IPS DF 19.7 (cell line): Measurements from ENCODE around the gene PAK1.

ENCODE experiments used
- DNase-seq: peaks from one replicate; pipeline ENCODE4 v3.0.0-alpha.2; 2013; ENCODE audit warnings: low read depth, low spot score

The PAK1 gene

DNA sequence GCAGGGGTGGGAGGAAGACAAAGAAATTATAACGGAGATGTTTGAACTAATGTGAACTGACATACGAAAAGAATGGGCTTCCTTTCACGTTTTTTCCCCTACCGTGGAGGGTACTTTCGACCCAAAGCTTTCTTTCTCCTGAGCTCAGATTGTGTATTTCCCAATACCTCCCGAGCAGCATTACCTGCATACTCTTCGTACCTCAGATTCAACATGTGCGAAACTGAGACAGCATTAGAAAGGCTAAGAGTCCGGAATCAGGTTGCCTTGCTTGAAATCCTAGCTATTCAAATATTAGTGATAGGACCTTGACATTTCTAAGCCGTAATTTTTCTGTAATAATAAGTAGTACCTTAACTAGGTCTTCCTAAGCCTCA, 778 bp upstream of the PAK1 start:
- DNase-seq: no peak

DNA sequence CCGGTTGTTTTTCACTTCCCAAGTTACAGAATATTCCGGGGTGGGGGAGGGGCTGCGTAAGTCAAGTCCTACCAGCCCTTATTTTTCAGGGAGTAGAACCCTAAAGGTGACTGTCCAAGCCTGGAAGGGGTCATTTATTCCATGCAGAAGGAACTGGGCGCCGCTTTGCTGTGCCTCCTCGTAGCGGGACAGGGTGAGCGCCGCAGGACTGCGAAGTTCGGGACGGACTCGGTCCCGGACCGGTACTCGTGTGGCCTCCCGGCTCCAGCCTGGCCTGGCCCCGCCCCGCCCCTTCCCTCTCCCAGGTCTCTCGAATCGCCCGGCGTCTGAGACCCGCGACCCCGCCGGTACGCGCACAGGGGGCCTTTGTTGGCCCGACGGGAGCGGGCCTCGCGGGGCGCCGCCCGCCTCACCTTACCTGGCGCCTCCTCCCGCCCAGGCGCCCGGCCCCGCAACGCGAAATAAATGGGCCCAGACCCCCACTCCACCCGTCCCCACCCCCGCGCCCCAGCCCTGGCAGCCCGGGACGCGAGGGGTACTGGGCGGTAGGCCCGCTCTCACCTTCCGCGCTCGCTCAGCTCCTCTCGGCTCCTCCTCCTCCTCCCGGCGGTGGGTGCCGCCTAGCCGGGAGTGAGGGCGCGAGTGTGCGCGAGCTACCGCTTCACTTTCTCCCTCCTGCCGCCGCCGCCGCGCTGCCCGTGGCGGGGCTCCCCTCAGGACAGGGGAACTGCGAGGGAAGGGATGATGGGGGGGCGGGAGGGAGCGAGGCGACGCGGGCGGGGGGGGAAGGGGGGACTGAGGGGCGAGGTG, 698 bp downstream of the PAK1 start:
- no peak for DNase-seq

DNA sequence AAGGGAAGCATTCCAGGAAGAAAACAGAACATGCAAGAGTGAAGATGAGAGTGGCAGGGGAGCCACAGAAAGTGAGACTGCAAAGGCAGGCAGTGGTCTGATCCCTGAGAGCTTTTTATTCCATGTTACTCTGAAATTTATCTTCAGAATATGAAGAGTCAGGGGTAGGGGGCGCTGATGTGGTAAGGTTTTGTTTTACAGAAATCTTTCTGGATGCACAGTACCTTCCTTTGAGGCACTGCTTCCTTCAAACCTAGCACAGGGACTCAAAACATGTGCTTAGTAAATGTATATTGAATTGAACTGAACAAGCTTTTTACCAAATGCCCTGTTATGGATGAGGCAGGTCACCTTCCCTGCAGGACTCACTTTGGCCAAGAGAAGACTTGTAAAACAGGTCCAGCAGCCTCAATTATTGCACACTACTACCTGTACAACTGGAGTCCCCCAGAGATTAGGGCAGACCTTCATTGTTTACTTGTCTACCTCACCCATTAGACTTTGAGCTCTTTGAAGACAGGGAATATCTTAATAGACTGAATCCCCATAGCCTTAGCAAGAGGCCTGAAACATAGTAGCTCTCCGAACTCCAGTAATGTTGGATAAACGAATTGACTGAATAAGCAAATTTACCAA, 2.2 kb downstream of the PAK1 start:
- no peak for DNase-seq

DNA sequence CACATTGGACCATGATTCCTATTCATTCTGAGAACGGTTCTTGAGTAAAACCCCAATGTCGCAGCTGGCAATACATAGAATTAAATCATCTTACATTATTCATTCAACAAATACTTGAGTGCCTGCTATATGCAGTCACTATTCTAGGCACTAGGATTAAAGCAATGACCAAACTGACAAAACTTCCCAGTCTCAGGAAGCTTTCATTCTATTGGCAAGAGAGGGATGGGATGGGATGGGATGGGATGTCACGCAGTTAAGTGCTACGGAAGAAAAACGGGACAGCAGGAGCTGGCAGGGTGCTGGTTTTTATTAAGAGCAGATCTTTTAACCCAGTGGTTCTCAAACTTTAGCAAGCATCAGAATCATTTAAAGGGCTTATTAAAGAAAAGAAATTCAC, 2.9 kb downstream of the PAK1 start:
- no peak for DNase-seq

DNA sequence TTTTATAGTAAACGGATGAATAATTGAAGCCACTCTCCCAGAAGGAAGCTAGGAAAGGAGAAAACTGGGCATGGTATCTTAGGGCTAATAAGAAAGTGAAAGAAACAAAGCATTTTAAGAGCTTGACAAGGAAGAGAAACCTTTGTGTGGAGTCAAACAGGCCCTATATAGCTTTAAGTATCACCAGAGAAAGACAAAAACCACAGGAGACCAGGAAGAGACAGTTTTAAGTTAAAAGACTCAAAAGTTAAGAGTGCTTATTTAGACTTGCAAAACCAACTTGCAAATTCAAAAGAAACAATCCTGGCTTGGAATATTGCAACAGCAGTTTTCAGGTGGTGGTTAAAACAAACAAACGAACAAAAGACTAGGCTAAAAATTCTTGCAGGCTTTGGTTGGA, 3.4 kb downstream of the PAK1 start:
- DNase-seq: peak; percentile 78

DNA sequence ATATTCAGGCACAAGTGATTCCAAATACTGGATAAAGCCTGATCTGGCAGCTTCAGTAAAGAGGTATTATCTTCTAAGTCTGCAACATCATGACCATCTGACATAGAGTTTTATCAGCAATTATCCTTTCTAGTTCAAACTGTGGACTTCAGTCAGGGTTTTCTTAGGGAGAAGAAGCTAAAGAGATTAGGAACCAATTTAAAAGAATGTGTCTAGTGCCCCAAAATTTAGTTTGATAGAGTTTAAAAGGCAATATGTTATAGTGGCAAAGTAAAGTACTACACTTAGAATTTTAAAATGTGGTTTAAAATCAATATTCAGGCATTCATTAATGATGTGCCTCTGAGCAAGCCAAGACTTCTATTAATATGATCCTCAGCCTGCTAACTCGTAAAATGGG, 5.4 kb downstream of the PAK1 start:
- DNase-seq: no peak

DNA sequence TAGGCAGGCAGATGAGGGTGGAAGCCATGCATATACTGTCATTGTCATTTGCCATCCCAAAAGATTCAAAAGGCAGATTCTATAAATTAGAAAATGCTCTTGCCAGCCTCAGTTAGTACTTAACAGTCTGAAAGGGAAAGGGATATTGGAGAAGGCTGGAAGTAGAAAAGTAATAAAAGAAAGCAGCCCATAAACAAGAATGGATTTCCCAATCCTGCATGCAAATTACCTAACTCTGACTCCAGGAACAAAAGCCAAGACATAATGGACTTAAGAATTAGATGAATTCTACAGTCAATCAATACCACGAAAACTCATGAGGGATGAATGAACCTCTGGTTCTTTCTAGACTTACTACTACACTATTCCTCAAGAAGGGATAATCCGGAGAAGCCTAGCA, 5.9 kb downstream of the PAK1 start:
- DNase-seq: no peak

DNA sequence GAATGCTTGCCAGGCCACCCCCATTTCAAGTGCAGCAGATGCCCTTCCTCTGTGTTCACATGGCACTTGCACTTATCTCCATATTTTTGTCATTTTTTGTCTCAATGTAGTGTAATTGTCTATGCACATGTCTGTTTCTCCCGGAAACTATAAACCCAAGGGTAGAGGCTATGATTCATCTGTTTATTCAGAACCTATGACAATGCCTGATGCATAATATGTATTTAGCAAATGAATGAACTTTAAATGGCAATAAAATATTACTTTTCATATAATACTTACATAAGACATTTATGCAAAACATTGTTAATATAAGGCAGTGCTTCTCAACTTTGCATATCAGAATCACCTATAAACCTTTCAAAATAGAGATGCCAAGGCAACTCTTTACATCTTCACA, 6.7 kb downstream of the PAK1 start:
- DNase-seq: no peak

DNA sequence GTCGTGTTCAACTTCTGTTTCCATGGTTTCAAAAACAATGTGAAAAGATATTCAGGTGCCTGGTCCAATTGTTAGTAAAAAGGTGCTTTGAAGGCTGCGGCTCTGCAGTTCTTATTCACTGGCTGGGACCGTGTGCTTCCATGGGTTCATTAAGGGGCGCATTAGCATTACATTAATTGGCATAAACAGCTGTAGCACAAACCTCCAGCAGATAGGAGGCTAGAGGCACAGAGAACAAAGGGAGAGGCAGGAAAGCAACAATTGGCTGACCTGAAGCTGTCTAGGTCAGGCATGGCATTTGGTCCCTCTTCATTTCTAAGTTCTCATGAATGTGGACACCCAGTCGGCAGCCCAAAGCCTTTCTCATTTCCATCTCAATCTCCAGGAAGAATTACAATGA, 16.6 kb downstream of the PAK1 start:
- DNase-seq: no peak

DNA sequence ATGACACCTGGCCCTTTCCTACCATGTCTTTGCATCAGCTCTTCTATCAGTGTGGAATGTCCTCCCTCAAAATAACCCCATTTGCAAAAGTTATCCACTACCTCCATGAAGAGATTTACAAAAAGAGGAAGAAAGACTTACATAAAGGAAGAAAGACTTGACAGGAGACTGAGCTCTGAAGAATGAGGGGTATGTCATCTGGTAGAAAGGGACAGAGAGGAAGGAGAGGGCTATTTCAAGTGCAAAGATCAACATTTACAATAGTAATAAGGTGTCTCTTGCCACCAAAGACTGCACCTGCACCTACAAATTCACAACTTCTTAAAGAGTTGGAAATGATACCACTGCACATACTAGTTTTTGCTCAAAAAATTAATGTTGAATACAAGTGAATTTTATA, 18.2 kb downstream of the PAK1 start:
- DNase-seq: no peak

DNA sequence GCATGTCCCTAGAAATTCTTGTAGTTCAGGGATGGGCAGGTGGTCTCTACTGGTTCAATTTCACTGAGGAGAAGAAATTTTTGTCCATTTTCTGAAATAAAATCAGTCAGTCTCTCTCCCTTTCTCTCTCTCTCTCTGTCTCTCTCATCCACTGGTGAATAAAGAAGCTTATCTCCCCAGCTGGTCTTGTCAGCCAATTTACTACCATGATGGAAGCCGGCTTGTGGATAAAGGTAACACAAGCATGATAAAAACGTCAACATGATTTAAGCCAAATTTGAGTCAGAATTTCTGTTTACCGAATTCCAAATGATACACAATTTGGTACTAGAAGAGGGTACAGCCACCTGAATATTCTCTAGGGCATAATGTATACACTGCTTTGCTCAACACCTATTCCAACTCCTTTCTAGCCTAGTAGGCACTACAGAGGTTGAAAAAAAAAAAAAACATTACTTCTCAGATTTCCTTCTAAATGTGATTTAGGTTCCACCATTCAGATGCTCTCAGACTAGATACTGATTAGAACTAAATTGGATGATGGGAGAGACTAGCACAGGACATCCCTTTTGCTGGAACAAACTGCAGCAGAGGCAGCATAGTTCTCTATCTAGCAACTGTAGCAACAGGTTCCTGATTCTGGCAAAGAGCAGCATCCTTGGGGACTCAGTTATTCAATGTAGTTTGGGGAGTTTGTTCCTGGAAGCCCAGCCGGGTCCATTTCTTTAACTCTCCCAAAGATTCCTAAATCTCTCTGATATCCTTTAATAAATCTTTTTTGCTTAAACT, 18.8 kb downstream of the PAK1 start:
- no peak for DNase-seq

DNA sequence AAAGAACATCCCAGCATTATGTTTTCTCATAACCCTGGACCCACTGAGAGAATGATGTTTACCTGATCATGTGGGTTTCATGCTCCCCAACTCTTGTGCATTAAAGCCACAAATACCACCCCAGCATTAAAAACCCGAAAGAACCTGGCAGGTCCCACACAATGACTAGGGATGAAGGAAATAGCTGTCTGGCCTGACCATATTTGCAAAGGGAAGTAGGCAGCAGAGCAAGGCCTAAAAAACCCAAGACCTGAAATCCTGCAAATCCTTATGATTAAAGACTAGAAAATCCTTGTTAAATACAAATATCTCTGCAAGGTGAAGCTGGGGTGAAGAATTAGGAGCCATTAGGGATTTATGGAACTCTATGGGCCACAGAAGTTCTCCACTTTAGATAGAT, 23.7 kb downstream of the PAK1 start:
- no peak for DNase-seq

DNA sequence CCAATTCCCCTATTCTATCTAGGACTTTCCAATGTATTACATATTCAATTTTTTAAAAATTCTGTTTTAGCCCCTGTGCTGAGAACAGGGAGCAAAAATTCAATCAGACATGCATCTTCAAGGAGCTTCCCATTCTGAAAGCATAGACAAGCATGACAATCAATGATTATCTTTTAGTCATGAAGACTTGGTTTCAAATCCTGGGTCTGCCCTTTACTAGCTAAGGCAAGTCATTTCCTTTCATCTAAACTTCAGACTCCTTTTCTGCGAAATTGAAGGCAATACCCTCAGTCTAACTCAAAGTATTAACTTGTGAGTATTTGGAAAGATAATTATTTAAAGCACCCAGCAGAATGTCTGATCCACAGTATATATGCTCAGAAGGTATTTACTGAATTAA, 24.1 kb downstream of the PAK1 start:
- DNase-seq: no peak

DNA sequence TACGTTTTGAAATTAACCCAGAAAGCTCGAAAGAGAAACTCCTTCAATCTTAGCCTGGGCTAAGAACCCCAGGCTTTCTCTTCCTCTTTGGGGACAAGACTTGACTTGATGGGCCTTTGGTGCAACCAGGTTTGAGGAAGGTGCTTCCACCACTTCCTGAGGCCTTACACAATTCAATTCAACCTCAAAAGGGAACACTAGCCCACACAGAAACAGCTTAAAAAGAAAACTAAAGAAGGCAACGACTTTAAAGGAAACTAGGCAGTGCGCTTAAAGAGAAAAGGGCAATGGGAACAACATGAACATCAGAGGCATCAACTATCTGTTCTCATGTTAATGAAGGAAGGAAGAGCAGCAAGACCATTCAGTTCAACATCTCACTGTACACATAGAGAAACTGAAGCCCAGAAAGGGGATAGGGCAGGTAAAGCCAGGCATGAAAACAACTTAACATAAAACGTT, 24.8 kb downstream of the PAK1 start:
- no peak for DNase-seq

DNA sequence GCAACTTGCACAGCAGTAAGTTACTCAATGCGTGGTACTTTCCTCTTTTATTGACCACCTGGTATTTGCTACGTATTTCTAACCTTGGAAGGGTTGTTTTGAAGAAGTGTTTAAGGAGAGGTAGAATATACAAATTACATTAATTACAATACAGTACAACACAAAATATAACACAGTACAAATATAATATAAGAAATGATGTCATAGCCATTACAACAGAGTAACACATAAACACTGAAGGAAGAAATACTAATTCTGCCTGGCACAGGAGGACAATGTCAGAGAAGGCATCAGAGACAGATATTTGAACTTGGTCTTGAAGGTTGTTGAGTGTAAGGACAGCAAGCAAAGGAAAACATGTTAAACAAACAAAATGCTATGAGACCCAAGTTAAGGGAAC, 25.6 kb downstream of the PAK1 start:
- no peak for DNase-seq

DNA sequence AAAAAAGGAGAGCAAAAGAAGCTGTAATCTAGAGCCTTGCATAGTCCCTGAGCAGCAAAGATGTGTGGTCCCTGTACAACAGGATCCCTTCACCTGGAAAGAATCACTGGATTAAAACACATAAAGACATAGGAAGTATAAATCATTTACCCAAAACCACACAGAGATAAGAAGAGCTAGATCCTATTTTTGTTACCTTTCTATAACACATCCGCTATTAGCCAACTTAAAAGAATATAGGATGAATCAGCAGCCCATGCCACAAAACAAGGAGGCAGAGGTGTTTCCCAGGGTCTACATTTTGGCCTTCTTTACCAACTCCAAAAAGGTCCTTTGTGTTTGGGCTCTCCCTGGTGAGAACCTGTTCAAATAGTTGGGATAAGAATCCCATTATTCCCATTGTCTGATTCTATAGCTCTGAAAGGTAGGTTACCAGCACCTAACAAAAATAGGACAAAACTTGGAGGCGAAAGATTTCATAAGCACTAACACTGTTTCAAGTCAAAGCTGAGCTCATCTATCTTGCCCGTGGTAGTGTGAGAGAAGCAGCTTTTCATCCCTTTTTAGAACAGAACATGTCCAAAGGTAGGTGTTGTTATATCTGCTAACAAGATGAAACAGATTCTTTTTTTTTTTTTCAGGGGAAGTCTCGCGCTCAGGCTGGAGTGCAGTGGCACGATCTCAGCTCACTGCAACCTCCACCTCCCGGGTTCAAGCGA, 26.8 kb downstream of the PAK1 start:
- no peak for DNase-seq

DNA sequence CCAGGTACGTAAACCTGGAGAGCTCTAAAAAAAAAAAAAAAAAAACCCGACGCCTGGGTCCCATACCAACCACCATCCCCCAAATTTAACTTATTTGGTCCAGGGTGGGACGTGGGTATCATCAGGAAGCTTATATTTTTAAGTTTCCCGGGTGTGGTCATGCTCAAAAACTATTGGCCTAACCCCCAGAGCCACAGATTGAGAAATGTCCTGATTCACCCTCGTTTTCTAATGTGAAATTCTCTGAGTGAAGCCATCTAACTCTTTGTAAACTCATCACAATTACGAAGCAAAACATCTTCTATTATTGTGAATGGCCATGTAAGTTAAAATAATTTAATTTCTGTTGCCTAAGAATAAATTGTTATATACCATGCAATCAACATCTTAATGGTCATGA, 29.6 kb downstream of the PAK1 start:
- DNase-seq: no peak

DNA sequence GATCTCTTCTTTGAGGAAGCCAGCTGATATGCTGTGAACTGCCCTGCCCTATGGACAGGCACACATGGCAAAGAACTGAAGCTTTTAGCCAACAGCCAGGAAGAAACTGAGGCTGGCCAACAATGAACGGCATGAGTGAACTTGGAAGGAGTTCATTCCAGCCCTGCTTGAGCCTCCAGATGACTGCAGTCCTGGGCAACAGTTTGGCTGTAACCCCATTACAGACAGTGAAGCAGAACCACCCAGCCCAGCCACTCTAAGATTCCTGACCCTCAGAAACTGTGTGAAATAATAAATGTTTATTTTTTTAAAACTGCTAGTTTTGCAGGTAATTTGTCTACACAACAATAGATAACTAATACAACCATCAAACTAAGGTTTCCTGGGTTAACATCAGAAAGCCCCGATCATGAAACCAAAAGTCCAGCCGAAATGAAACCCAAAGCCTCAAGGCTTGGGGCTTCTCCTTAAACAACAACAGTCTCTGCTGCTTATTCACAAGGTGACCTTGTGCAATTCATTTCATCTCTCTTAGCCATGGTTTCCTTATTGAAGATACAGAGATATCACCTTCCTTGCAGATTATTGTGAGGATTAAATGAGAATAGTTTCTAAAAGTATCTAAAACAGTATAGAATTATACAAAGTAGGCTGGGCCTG, 31.4 kb downstream of the PAK1 start:
- DNase-seq: no peak

DNA sequence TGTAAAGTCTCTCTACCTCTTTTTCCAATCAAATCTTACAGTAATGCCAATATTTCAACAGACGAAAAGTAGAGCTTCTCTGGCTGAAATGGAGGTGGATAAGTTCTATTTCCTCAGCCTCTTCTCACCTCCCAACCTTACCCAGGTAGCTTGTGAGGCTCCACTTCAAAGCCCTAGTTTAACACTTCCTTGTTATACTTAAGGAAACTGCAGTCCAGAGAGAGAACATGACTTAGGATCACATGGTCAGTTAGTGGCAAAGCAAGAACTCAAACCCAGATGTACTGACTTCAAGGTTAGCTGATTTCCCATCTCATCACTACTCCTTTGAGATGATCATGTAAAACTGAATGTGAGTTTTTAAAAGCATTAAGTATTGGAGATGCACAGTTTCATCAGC, 32.5 kb downstream of the PAK1 start:
- DNase-seq: no peak

DNA sequence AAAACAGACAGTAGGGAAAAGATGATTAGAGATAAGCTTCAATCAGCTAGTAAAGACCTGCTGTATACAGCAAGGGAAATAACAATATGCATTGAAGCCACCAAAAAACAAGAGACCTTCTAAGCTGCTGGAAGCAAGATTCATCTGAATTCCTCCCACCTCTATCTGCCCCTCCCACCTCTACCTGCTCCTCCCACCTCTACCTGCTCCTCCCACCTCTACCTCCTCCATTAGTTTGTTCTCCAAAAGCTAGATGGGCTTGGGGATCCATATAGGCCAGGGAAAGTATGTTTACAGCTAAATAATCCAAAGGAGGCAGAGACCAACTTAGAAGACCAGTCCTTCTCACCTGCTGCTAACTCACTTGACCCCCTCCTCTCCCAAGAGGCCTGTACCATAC, 33.2 kb downstream of the PAK1 start:
- peak; percentile 12 for DNase-seq

DNA sequence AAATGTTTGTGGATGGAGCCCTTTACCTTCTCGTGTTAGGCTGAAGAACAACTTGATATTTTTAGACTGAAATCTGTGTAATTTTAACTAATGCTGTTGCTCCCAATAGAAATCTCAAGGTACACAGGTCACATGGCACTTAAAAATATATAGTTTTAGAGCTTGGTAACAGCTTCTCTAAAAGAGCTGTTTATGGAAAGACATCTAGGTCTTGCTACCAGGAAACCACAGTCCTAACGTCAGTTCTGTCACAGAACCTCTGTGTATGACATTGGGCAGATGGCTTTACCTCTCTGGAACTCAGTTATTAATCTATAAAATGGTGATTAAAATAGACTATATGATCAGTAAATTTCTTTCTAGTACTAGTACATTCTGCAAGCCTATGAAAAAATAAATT, 35.4 kb downstream of the PAK1 start:
- DNase-seq: no peak

DNA sequence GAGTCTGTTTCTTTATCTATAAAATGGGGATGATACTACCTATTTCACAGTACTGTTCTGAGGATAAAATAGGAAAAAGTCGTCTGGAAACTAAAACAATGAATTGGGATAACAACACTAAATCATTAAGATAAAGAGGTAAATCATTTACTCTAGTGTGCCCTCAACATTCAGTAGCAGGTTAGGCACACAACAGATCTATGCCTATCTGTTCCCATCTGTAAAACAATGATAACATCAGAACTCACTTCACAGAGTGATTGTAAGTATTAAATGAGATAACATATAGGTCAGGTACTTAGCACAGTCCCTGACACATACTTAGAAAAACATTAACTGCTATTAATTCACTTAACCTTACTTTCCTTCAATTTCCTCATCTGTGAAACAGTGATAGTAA, 36.9 kb downstream of the PAK1 start:
- no peak for DNase-seq
